ENCODE measurements around the gene TCF7L1. TPM values are rescaled to one million over a fixed set of nuclear protein-coding genes. Genes with fewer than 3 reads are reported as not detected.

The TCF7L1 gene
- polyA plus RNA-seq, 1 of the 3 experiments (the other 2 are of a cell fraction) = 3.7 TPM

DNA sequence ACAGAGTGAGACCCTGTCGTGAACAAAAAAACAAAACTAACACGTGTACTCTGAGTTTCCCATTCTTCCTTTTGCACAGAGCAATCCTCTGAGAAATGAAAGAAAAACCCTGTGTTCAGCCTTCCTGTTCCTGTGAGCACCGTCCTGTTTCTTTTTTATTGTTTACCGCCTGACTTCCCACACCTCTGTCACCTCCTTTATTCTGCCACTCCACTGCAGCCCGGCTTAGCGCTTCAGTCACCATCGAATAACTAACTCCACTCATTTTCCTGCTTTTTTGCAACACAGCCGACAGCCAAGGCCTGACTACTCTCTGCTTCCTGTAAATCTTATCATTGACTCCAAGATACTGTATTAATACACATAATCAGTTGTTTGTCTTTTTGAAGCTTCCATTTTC lies 153.7 kb downstream of the TCF7L1 start:
- Histone ChIP-seq H3F3A (replicated peaks; ENCODE audit: insufficient read depth) (no peaks in the 10 kb centered on the region), H3K4me3 (ENCODE audit: low read depth in 2 of 2, low read length in 1 of 2) (no peak overlapping the region), H3K27me3 (ENCODE audit: insufficient read depth) (no peaks in the 10 kb centered on the region), H3K27ac (ENCODE audit: low read depth in 2 of 2, low read length in 1 of 2) (no peak overlapping the region), H4K20me1 (ENCODE audit: insufficient read depth) (0 out of 2 replicates have a peak, but pooled peaks cover 3% of the 10 kb centered on the region), H3K4me2 (no peak overlapping the region), H3K9me3 (no peaks in the 10 kb centered on the region), H2AFZ (ENCODE audit: low read depth) (no peak overlapping the region), H3K79me2 (ENCODE audit: insufficient read depth) (no peaks in the 10 kb centered on the region), H3K4me1 (ENCODE audit: control insufficient read depth in 1 of 2, insufficient read depth in 2 of 2, low read depth in 1 of 2, low read length in 1 of 2) (peaks cover 3 to 9% of the 10 kb centered on the region in 2 experiments; a peak in 2 of 4 replicates), H3K9me2 (no peaks in the 10 kb centered on the region), H3K9ac (no peak overlapping the region), H3K36me3 (replicated peaks in 1 of 2; ENCODE audit: control insufficient read depth in 1 of 2, insufficient read depth in 2 of 2, low read length in 1 of 2) (peaks cover 0 to 8% of the 10 kb centered on the region in 2 experiments)
- no peak for DNase-seq
- TF ChIP-seq, protein P1, sequence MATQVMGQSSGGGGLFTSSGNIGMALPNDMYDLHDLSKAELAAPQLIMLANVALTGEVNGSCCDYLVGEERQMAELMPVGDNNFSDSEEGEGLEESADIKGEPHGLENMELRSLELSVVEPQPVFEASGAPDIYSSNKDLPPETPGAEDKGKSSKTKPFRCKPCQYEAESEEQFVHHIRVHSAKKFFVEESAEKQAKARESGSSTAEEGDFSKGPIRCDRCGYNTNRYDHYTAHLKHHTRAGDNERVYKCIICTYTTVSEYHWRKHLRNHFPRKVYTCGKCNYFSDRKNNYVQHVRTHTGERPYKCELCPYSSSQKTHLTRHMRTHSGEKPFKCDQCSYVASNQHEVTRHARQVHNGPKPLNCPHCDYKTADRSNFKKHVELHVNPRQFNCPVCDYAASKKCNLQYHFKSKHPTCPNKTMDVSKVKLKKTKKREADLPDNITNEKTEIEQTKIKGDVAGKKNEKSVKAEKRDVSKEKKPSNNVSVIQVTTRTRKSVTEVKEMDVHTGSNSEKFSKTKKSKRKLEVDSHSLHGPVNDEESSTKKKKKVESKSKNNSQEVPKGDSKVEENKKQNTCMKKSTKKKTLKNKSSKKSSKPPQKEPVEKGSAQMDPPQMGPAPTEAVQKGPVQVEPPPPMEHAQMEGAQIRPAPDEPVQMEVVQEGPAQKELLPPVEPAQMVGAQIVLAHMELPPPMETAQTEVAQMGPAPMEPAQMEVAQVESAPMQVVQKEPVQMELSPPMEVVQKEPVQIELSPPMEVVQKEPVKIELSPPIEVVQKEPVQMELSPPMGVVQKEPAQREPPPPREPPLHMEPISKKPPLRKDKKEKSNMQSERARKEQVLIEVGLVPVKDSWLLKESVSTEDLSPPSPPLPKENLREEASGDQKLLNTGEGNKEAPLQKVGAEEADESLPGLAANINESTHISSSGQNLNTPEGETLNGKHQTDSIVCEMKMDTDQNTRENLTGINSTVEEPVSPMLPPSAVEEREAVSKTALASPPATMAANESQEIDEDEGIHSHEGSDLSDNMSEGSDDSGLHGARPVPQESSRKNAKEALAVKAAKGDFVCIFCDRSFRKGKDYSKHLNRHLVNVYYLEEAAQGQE (IDR thresholded peaks at IDR 0.05; ENCODE audit: low read depth, low read length) = no peak
- no peak for TF ChIP-seq YY1 (IDR thresholded peaks at IDR 0.05; ENCODE audit: low read depth)
- no peak for TF ChIP-seq SIN3A (IDR thresholded peaks at IDR 0.05; ENCODE audit: borderline replicate concordance, low read depth, low read length)
- TF ChIP-seq FOSL2 (IDR thresholded peaks at IDR 0.05; ENCODE audit: borderline replicate concordance, low read depth) = no peak
- TF ChIP-seq TAF1 (IDR thresholded peaks at IDR 0.05; ENCODE audit: borderline replicate concordance, low read depth, low read length) = no peak
- TF ChIP-seq RCOR1 (IDR thresholded peaks at IDR 0.05; ENCODE audit: low read length) = no peak
- TF ChIP-seq GABPA (IDR thresholded peaks at IDR 0.05; ENCODE audit: low read depth) = no peak
- no peak for TF ChIP-seq NFIC (IDR thresholded peaks at IDR 0.05; ENCODE audit: borderline replicate concordance)
- TF ChIP-seq, protein P2, sequence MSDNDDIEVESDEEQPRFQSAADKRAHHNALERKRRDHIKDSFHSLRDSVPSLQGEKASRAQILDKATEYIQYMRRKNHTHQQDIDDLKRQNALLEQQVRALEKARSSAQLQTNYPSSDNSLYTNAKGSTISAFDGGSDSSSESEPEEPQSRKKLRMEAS (IDR thresholded peaks at IDR 0.05; ENCODE audit: low read depth) = no peak
- no peak for TF ChIP-seq ELF1 (IDR thresholded peaks at IDR 0.05)
- no peak for TF ChIP-seq TEAD4 (IDR thresholded peaks at IDR 0.05; ENCODE audit: borderline replicate concordance, insufficient read depth)
- no peak for TF ChIP-seq MXI1 (IDR thresholded peaks at IDR 0.05; ENCODE audit: low read depth, low read length)
- TF ChIP-seq POLR2AphosphoS5 (IDR thresholded peaks at IDR 0.05; ENCODE audit: low read depth, low read length) = no peak
- no peak for TF ChIP-seq SMC3 (IDR thresholded peaks at IDR 0.05; ENCODE audit: low read depth, low read length)
- TF ChIP-seq FOXM1 (IDR thresholded peaks at IDR 0.05; ENCODE audit: low read depth) = no peak
- TF ChIP-seq RAD21 (IDR thresholded peaks at IDR 0.05; ENCODE audit: low read length) = no peak
- no peak for TF ChIP-seq MEF2A (IDR thresholded peaks at IDR 0.05; ENCODE audit: borderline replicate concordance, low read depth)
- TF ChIP-seq USF2 (IDR thresholded peaks at IDR 0.05; ENCODE audit: borderline replicate concordance, low read depth, low read length) = no peak
- TF ChIP-seq GATA2 (CRISPR knock-in tag; IDR thresholded peaks at IDR 0.05) = no peak
- no peak for TF ChIP-seq FOXJ3 (CRISPR knock-in tag; IDR thresholded peaks at IDR 0.05)
- WGBS (ENCODE audit: low lambda C conversion rate) = 92% methylated on average over 8 of the region's 8 CpGs
- POLR2A ChIA-PET = no interaction called here
- CTCF ChIA-PET = interaction anchor here (0.6 to 12.0 kb wide), 9 partner anchors 12 to 1275 kb away, joined by 3 to 205 read pairs (median 17); partner anchors contain the start of gene TCF7L1

All from SK-N-SH (cell line).